Mesothelial cell of epicardium (in vitro differentiated cells): ENCODE measurements around the gene THSD4. TPM values are rescaled to one million over a fixed set of nuclear protein-coding genes. Genes with fewer than 3 reads are reported as not detected.
"Not testable (repeated sequence)": the region's sequence is repeated elsewhere in the genome, so short reads cannot be mapped to it uniquely, and the experiment has no call there.

Experiments used
- DNase-seq, 2 experiments: peaks; one replicate each; pipeline ENCODE4 v3.0.0; 2021; ENCODE audit warnings: low spot score in 2 of 2; ENCODE audit not compliant: unreplicated experiment in 2 of 2
- H3K27ac Mint-ChIP-seq: 2 replicates; pipeline ENCODE4 v1.8.0; 2021; ENCODE audit warnings: mixed read lengths
- H3K27me3 Mint-ChIP-seq: 2 replicates; pipeline ENCODE4 v1.8.0; 2021; ENCODE audit warnings: low read depth, mixed read lengths
- H3K36me3 Mint-ChIP-seq: 2 replicates; pipeline ENCODE4 v1.8.0; 2021; ENCODE audit warnings: mixed read lengths
- H3K4me1 Mint-ChIP-seq: 2 replicates; pipeline ENCODE4 v1.8.0; 2021; ENCODE audit warnings: mixed read lengths
- H3K4me3 Mint-ChIP-seq: 2 replicates; pipeline ENCODE4 v1.8.0; 2021; ENCODE audit warnings: mild to moderate bottlenecking, moderate library complexity, mixed read lengths
- H3K9me3 Mint-ChIP-seq: 2 replicates; pipeline ENCODE4 v1.8.0; 2021; ENCODE audit warnings: mixed read lengths
- CTCF ChIP-seq: fragments of 200-600 bp; sonication (generic); IDR thresholded peaks from one replicate; pipeline ENCODE4 v1.5.0; 2021; ENCODE audit warnings: antibody characterized with exemption; ENCODE audit not compliant: unreplicated experiment
- total RNA-seq: library from RNA; stranded (reverse); gene quantifications from 3 replicates; pipeline ENCODE4 v1.2.1, GENCODE V29; 2021

Gene THSD4
- total RNA-seq, 1 donor from 2014 or later: 93.9 TPM

- DNase-seq: no peak
- Mint-ChIP-seq H3K4me3 (no peak overlapping the region), H3K27me3 (no peaks in the 10 kb centered on the region), H3K9me3 (peaks cover 12% of the 10 kb centered on the region), H3K36me3 (peaks cover 9% of the 10 kb centered on the region), H3K4me1 (peaks cover 86% of the 10 kb centered on the region), H3K27ac (peak overlapping the region; percentile 81)
- no peak for TF ChIP-seq CTCF
Observed at GRCh38 chr15:71433402-71433801, 318.1 kb downstream of the THSD4 start.

- H3K36me3 Mint-ChIP-seq: peaks cover 9% of the 10 kb centered on the region
- H3K27ac Mint-ChIP-seq: peak overlapping the region; percentile 88
- H3K9me3 Mint-ChIP-seq: peaks cover 12% of the 10 kb centered on the region
- no peak overlapping the region for H3K4me3 Mint-ChIP-seq
- H3K4me1 Mint-ChIP-seq: peaks cover 81% of the 10 kb centered on the region
- TF ChIP-seq CTCF: no peak
- no peak for DNase-seq
- no peaks in the 10 kb centered on the region for H3K27me3 Mint-ChIP-seq
Observed at GRCh38 chr15:71434774-71435173, 319.5 kb downstream of the THSD4 start.

GRCh38 chr15:71435552-71435951 lies 320.3 kb downstream of the THSD4 start:
- no peak for DNase-seq
- Mint-ChIP-seq H3K36me3 (peaks cover 9% of the 10 kb centered on the region), H3K27ac (peak overlapping the region; percentile 88), H3K27me3 (no peaks in the 10 kb centered on the region), H3K4me3 (no peak overlapping the region), H3K9me3 (peaks cover 12% of the 10 kb centered on the region), H3K4me1 (peaks cover 76% of the 10 kb centered on the region)
- no peak for TF ChIP-seq CTCF

GRCh38 chr15:71436854-71437253 lies 321.6 kb downstream of the THSD4 start:
- Mint-ChIP-seq H3K27ac (peak overlapping the region; percentile 88), H3K9me3 (peaks cover 12% of the 10 kb centered on the region), H3K4me3 (no peak overlapping the region), H3K36me3 (peaks cover 9% of the 10 kb centered on the region), H3K27me3 (no peaks in the 10 kb centered on the region), H3K4me1 (peaks cover 68% of the 10 kb centered on the region)
- no peak for TF ChIP-seq CTCF
- no peak for DNase-seq

GRCh38 chr15:71437404-71437803 lies 322.1 kb downstream of the THSD4 start:
- H3K9me3 Mint-ChIP-seq: peaks cover 12% of the 10 kb centered on the region
- H3K4me3 Mint-ChIP-seq: no peak overlapping the region
- H3K36me3 Mint-ChIP-seq: peaks cover 9% of the 10 kb centered on the region
- peaks cover 63% of the 10 kb centered on the region for H3K4me1 Mint-ChIP-seq
- no peak for DNase-seq
- H3K27me3 Mint-ChIP-seq: no peaks in the 10 kb centered on the region
- peak overlapping the region; percentile 88 for H3K27ac Mint-ChIP-seq
- TF ChIP-seq CTCF: no peak

- H3K4me3 Mint-ChIP-seq: no peak overlapping the region
- no peak for TF ChIP-seq CTCF
- DNase-seq: no peak
- H3K27me3 Mint-ChIP-seq: no peaks in the 10 kb centered on the region
- peaks cover 64% of the 10 kb centered on the region for H3K4me1 Mint-ChIP-seq
- peak overlapping the region; percentile 88 for H3K27ac Mint-ChIP-seq
- H3K36me3 Mint-ChIP-seq: peaks cover 9% of the 10 kb centered on the region
- H3K9me3 Mint-ChIP-seq: peaks cover 12% of the 10 kb centered on the region
Observed at GRCh38 chr15:71437919-71438318, 322.6 kb downstream of the THSD4 start.

- not testable (repeated sequence) for H3K36me3 Mint-ChIP-seq, DNase-seq, H3K27me3 Mint-ChIP-seq, H3K4me3 Mint-ChIP-seq
- H3K9me3 Mint-ChIP-seq: peaks cover 12% of the 10 kb centered on the region
- peaks cover 53% of the 10 kb centered on the region for H3K4me1 Mint-ChIP-seq
- H3K27ac Mint-ChIP-seq: peak overlapping the region; percentile 32
Observed at GRCh38 chr15:71439478-71439877, 324.2 kb downstream of the THSD4 start.
